Superior temporal gyrus (tissue), 1 donor: ENCODE data around the gene SHMT2.

Source experiments
- DNase-seq: peaks from one replicate; pipeline ENCODE4 v3.0.0-alpha.2; 2016; ENCODE audit errors: extremely low spot score

The SHMT2 gene

GRCh38 chr12:57226588-57227314 is 2.8 kb upstream of the SHMT2 start:
- DNase-seq, result no peak

- DNase-seq, result no peak
Observed at GRCh38 chr12:57227315-57228115, 2.0 kb upstream of the SHMT2 start.

GRCh38 chr12:57229046-57229633 is 371 bp upstream of the SHMT2 start:
- no peak for DNase-seq

GRCh38 chr12:57230381-57231155 is 1.1 kb downstream of the SHMT2 start:
- DNase-seq, result no peak

DNA sequence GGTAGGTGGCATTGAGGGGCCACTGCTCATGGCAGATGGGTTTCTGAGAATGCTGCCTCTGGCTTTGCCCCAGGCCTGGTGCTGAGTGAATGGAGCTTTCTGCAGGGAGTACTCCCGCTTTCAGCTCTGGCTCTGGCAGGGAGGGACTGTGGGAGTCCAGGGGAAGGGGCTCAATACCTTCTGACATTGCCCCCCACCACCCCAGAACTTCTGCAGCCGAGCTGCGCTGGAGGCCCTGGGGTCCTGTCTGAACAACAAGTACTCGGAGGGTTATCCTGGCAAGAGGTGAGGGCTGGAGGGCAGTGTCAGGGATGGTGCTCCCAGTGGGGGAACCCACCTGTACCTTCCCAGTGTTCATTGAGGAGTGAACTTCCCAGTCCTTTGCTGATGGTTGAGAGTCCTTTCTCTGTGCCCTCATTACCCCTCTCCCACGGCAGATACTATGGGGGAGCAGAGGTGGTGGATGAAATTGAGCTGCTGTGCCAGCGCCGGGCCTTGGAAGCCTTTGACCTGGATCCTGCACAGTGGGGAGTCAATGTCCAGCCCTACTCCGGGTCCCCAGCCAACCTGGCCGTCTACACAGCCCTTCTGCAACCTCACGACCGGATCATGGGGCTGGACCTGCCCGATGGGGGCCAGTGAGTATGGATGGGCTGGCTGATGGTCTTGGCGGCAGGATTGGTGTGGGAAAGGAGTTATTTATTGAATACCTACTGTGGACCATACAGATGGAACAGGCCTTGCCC is 1.9 kb downstream of the SHMT2 start:
- no peak for DNase-seq

GRCh38 chr12:57232156-57232756 is 2.7 kb downstream of the SHMT2 start:
- no peak for DNase-seq

- DNase-seq, result no peak
Observed at GRCh38 chr12:57233357-57234232, 4.1 kb downstream of the SHMT2 start.

GRCh38 chr12:57234233-57234570 is 4.7 kb downstream of the SHMT2 start:
- DNase-seq, result no peak

GRCh38 chr12:57234571-57235016 is 5.1 kb downstream of the SHMT2 start:
- no peak for DNase-seq

- DNase-seq, result no peak
Observed at GRCh38 chr12:57235017-57235727, 5.7 kb downstream of the SHMT2 start.

DNA sequence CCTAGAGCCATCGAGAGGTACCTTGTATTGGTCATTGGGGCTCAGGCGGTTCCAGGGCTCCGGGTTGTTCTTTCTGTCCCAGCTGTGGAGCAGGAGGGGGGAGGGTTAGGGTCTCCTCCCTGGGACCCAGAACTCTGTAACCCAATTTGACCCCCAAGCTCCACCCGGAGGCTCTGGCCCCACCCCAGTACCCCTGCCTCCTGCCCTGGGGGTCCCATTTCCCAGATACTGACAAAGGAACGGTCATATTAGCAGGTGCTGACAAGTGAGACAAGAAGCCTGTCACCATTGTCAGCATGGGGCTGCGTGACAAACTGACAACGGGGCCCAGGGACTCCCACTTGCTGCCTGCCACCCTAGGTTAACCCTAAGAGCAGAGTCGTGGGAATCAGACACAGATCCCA is 6.2 kb downstream of the SHMT2 start:
- DNase-seq, result no peak

- DNase-seq, result no peak
Observed at GRCh38 chr12:57236201-57236924, 6.9 kb downstream of the SHMT2 start.

DNA sequence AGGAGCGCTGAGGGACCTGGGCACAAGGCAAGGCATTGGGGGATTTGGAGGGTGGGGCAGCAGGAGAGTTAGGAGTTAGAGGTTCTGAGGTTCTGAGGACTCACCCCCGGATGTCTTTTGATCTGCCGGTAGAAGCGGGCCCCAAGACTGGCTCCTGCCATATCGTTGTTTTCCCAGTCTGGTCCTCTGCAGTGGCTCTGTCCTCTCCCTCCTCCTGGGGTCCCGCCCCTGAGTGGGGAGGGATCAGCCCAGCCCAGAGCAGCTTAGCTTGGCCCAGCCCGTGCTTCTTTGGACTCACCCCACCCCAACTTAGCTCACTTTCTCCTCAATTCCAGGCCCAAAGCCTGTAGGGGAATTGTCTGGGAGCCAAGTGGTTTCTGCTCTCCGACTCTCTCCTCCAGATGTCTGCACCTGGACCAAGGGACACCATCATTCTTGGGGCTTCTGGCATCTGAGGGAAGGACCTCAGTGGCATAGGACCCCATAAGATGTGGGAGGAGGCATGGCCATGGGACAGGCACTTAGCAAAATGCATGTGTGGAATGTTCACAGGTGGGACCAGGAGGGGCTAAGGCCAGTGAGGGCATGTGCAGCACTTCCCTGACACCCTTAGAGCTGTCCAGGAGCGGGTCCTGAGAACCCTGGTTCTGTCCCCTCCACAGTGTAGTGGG is 7.5 kb downstream of the SHMT2 start:
- no peak for DNase-seq

DNA sequence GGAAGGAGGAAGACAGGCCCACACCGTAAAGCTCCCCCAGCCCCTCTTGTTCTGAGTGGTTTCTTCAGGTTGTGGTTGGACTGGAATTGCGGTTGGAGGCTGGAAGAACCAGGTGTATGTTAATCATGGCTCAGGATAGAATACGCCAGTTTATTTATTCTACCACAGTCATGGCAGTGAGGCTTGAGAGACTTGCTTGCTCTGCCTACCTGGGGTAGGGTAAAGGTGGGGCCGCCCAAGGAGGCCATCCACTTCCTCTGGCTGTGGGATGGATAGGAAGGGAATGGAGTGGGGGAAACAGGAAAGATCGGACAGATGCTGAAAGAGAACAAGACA is 8.1 kb downstream of the SHMT2 start:
- no peak for DNase-seq

- no peak for DNase-seq
Observed at GRCh38 chr12:57237932-57238853, 8.7 kb downstream of the SHMT2 start.

DNA sequence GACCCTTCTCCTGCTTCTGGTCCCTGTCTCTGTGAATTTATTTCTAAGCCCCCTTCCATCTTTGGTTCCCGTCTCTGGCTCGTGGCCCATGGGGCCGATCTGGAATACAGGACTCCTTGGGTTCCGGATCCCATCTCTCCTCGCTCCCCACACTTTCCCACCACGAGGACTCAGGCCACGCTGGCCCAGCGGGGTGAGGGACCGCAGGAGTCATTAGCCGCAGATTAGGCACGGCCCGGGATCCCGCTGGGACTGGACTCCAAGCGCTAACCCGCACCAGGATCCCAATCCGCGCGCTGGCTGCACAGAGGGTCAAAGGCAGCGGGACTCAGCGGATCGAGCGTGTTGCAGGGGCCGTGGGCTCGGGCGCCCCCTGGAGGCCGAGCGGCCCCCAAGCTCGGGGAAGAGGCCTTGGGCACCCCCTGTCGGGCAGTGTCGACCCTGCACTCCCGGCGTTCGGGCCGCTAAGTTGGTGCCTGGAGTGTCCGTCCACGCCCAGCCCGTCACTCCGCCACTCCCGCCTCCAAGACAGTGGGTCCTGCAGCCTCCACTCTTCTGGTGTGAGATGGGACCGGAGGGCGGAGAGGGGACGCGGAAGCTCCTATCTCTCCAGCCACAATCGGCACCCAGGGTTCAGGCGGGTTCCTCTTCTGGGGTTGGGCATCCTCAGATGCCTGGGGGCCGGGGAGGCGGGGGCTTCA is 9.5 kb downstream of the SHMT2 start:
- DNase-seq, result peak; percentile 92
